ENCODE data around the gene DOCK10.

DNA sequence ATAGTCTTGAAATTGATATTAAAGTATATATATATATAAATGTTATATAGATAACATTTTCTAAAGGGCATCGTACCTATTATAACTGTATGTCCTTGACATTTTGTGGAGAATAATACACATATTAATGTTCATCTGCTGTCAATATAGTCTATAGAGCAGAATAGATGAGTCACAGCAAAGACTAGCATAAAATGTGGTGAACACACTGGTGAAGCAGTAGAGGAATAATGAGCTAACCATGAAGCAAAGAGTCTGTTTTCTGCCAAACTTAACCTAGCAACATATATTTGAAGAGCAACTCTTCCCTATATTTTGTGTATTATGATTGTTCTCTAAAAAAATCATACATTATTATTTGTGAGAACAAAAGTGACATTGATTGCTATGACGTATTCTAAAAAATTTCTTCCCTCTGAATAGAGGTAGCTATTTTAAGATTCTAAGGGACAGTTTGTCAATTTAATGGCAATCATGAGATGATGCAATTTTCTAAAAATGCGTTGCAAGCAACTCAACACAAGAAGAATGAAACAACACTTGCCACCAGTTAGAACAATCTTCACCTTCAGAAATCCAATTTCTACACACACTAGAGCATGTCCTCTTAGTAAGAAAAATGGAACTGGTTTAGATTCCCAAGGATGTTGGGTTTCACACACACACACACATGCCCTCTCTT, 22.0 kb downstream of the DOCK10 start:
- TF ChIP-seq TAF15 (IDR thresholded peaks at IDR 0.05; ENCODE audit: low read depth, low read length): no peak
- TF ChIP-seq HDAC2 (IDR thresholded peaks at IDR 0.05): no peak
- no peak for TF ChIP-seq CTCF (IDR thresholded peaks at IDR 0.05 in 2 of 3, conservative IDR thresholded peaks at IDR 0.05 in 1 of 3; ENCODE audit: insufficient read depth in 2 of 3, low read depth in 1 of 3, low read length in 3 of 3)
- no peak for TF ChIP-seq FOS (IDR thresholded peaks at IDR 0.05; ENCODE audit: extremely low read depth, insufficient read length)
- TF ChIP-seq RCOR1 (IDR thresholded peaks at IDR 0.05; ENCODE audit: borderline replicate concordance in 1 of 2, low read depth in 2 of 2, low read length in 2 of 2): no peak
- no peak for TF ChIP-seq CREB1 (IDR thresholded peaks at IDR 0.05)
- no peak for TF ChIP-seq CREB1 (CRISPR knock-in tag; IDR thresholded peaks at IDR 0.05)
- no peak for TF ChIP-seq SNRNP70 (optimal IDR thresholded peaks at IDR 0.05; ENCODE audit: low read depth, low read length)
- no peak for TF ChIP-seq POLR2A (conservative IDR thresholded peaks at IDR 0.05)
- no peak for TF ChIP-seq KDM4B (IDR thresholded peaks at IDR 0.05; ENCODE audit: borderline replicate concordance in 2 of 2, low read depth in 1 of 2)
- no peak for TF ChIP-seq JUND (IDR thresholded peaks at IDR 0.05; ENCODE audit: borderline replicate concordance, low read depth, low read length)
- no peak for TF ChIP-seq JUND (tag; IDR thresholded peaks at IDR 0.05; ENCODE audit: borderline replicate concordance, low read depth, low read length)
- no peak for TF ChIP-seq ZNF766 (CRISPR knock-in tag; conservative IDR thresholded peaks at IDR 0.05)
- TF ChIP-seq EZH2 (IDR thresholded peaks at IDR 0.05; ENCODE audit: borderline replicate concordance, low read depth, low read length): no peak

Measured in K562 (cell line).